Measurements from ENCODE around the gene IGF1R. TPM values are rescaled to one million over a fixed set of nuclear protein-coding genes. Genes with fewer than 3 reads are reported as not detected.

IGF1R gene
- total RNA-seq, 2 donors from 2014 or later, result 32.1 to 64.1 TPM

DNA sequence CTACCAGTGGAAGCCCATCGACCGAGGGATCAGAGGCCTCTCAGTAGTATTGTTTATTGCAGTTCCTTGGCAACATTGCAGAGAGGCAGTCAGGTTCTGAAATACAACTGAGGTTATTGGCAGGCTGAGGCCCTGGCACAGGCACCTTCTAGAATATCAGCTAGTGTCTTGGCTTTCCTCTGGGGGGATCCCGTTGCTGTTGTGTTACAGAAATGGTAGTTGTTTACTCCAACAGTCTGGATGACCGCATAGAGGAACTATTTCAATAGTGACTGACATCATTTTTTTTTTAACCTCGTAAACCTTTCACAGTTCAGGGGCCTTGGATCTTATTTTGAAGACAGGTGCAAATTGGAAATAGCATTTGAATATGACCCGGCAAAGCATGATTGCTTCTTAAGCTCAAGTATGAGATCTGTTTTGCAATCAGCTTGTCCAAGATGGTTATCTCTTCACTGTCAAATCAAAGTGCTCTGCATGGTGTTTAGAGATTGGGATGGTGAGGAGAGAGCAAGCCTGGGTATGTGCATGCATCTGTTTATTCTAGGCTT lies 295.3 kb downstream of the IGF1R start:
- Histone ChIP-seq H3K4me1 (peaks cover 0 to 38% of the 10 kb centered on the region in 2 donors), H3K4me3 (no peak overlapping the region), H3K36me3 (peaks cover 74% of the 10 kb centered on the region), H3K27me3 (no peaks in the 10 kb centered on the region), H3K27ac (peak overlapping the region; percentile 75 to 91), H3K9me3 (no peaks in the 10 kb centered on the region)
- DNase-seq (ENCODE audit: low spot score), result peak; percentile 74
- TF ChIP-seq, protein P1, sequence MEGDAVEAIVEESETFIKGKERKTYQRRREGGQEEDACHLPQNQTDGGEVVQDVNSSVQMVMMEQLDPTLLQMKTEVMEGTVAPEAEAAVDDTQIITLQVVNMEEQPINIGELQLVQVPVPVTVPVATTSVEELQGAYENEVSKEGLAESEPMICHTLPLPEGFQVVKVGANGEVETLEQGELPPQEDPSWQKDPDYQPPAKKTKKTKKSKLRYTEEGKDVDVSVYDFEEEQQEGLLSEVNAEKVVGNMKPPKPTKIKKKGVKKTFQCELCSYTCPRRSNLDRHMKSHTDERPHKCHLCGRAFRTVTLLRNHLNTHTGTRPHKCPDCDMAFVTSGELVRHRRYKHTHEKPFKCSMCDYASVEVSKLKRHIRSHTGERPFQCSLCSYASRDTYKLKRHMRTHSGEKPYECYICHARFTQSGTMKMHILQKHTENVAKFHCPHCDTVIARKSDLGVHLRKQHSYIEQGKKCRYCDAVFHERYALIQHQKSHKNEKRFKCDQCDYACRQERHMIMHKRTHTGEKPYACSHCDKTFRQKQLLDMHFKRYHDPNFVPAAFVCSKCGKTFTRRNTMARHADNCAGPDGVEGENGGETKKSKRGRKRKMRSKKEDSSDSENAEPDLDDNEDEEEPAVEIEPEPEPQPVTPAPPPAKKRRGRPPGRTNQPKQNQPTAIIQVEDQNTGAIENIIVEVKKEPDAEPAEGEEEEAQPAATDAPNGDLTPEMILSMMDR (IDR thresholded peaks at IDR 0.05), result no peak

DNA sequence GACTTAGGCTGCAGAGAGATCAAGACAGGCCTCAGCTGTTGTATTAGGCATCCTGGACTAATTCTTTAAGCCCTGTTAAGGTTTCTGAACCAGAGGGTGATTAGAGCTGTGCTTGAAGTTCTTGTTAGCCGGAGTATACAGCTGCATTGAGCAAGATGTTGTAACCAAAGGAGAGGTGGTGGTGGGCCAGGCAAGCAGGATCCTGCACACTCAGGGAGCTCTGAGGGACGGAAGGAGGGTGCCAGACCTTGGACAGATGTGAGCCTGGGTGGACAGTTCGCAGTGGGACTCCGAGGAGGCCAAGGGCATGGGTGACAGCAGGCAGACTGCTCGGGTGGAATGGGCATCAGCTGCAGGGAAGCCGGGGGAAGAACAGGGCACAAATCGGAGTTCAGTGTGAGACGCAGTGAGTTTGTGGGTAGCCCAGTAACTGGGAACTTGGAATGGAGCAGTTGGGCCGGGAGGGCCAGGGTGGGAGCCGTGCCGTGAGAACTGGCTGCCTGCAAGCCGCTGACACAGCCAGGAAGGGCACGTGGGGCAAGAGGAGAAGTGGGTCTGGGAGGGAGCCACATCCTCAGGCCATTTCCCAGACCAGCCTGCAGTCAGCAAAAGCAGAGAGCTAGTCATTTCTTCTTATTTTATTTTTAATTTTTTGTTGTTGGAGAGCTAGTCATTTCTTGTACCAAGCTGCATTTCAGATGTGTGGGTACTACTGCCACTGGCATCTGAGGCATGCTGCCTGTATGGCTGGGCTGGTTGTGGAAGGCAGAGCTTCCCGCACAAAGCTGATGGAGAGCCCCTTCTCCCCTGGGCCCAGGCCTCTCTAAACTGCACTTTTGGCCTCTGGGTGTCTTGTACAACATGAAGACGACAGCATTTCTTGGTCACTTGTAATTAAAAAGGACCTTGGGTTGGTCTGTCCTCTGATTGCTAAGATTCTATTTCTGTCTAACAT lies 298.2 kb downstream of the IGF1R start:
- TF ChIP-seq, protein P1 (IDR thresholded peaks at IDR 0.05), result no peak
- peak overlapping the region; percentile 80 to 91 for H3K27ac ChIP-seq
- H3K4me1 ChIP-seq, result peaks cover 0 to 41% of the 10 kb centered on the region in 2 donors

DNA sequence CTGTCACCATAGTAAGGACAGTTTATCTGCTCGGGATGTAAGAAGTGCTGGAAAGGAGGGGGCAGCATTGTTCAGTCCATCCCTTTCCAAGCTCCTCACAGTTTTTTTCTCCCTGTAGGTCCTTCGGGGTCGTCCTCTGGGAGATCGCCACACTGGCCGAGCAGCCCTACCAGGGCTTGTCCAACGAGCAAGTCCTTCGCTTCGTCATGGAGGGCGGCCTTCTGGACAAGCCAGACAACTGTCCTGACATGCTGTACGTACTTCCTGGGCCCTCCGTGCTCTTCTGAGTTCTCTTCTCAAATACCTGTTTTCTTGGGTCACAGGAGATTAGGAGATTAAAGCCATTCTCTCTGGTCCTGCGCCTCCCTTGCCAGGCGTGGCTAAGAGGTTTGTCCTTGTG lies 300.1 kb downstream of the IGF1R start:
- peaks cover 0 to 45% of the 10 kb centered on the region in 2 donors for H3K4me1 ChIP-seq

More for the DNA sequence above, 298.2 kb downstream of the IGF1R start:
- no peak overlapping the region for H3K4me3 ChIP-seq
- H3K36me3 ChIP-seq, result peaks cover 74% of the 10 kb centered on the region
- no peaks in the 10 kb centered on the region for H3K9me3 ChIP-seq
- H3K27me3 ChIP-seq, result no peaks in the 10 kb centered on the region
- peak; percentile 69 for DNase-seq (ENCODE audit: low spot score)

DNA sequence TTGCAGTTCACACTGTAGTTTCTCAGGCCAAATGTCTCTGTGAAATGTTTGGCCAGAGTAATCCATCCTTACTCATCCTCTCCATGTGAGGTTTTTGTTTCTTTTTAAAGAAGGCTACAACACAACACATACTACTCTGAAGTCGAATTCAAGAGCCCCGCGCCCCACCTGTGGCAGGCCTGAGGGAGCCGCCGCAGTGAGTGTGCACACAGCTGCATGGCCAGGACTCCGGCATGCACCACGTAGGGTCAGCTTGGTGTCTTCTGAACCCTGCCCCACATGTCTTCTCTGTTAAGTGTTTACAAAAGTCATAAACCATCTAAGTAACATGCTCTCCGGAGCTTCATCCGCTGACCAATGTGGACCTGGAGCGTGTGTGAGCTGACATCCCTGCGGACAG lies 300.6 kb downstream of the IGF1R start:
- Histone ChIP-seq H3K4me3 (no peak overlapping the region), H3K9me3 (no peaks in the 10 kb centered on the region), H3K4me1 (peaks cover 0 to 46% of the 10 kb centered on the region in 2 donors), H3K27ac (peak overlapping the region; percentile 80 to 91), H3K27me3 (no peaks in the 10 kb centered on the region), H3K36me3 (peaks cover 66% of the 10 kb centered on the region)
- no peak for DNase-seq (ENCODE audit: low spot score)
- TF ChIP-seq, protein P1 (IDR thresholded peaks at IDR 0.05), result no peak

More for the DNA sequence above, 300.1 kb downstream of the IGF1R start:
- Histone ChIP-seq H3K9me3 (no peaks in the 10 kb centered on the region), H3K4me3 (no peak overlapping the region), H3K27me3 (no peaks in the 10 kb centered on the region), H3K27ac (peak overlapping the region; percentile 80 to 91), H3K36me3 (peaks cover 66% of the 10 kb centered on the region)
- no peak for DNase-seq (ENCODE audit: low spot score)
- TF ChIP-seq, protein P1 (IDR thresholded peaks at IDR 0.05), result no peak

DNA sequence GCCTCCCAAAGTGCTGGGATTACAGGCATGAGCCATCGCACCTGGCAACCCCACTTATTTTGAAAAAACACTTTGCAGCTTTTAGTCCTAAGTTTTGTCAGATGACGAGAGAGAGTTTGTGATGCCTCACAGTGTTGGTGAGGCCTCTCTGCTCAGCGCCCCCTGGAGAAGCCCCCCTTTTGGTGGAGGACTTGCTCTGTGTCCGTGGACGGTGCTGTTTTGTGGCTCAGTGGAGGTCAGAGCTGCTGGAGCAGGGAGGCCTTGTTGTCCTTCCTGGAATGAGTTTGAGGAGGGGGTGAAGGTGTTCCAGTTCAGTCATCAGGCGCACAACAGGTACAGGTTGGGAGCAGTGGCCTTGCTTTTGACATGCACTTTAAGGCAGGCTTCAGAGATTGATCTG lies 301.3 kb downstream of the IGF1R start:
- Histone ChIP-seq H3K27ac (peak overlapping the region; percentile 17 to 28), H3K27me3 (no peaks in the 10 kb centered on the region), H3K4me3 (no peak overlapping the region), H3K4me1 (peaks cover 0 to 48% of the 10 kb centered on the region in 2 donors), H3K9me3 (no peaks in the 10 kb centered on the region), H3K36me3 (peaks cover 59% of the 10 kb centered on the region)
- DNase-seq (ENCODE audit: low spot score), result no peak
- TF ChIP-seq, protein P1 (IDR thresholded peaks at IDR 0.05), result no peak

Measured in right atrium auricular region (tissue), 2 donors.